Upper lobe of right lung (tissue), 1 donor: ENCODE results near the gene LRRN2. TPM values are rescaled to one million over a fixed set of nuclear protein-coding genes. Genes with fewer than 3 reads are reported as not detected.

Experiments
- ATAC-seq: fragments of 200-7000 bp; cut with Tn5 transposase; one replicate; pipeline ENCODE4 v1.9.1; 2020; ENCODE audit warnings: mild to moderate bottlenecking, moderate library complexity
- DNase-seq: peaks from one replicate; pipeline ENCODE4 v3.0.0-alpha.2; 2020
- H3K27ac ChIP-seq: fragments of 200-600 bp; one replicate; pipeline ENCODE4 v1.8.0; 2022
- H3K27me3 ChIP-seq: fragments of 200-600 bp; one replicate; pipeline ENCODE4 v1.8.0; 2022; ENCODE audit warnings: mild to moderate bottlenecking
- H3K36me3 ChIP-seq: fragments of 200-600 bp; one replicate; pipeline ENCODE4 v1.8.0; 2022
- H3K4me1 ChIP-seq: fragments of 200-600 bp; one replicate; pipeline ENCODE4 v1.8.0; 2022
- H3K4me3 ChIP-seq: fragments of 200-600 bp; one replicate; pipeline ENCODE4 v1.8.0; 2022; ENCODE audit warnings: mild to moderate bottlenecking
- H3K9me3 ChIP-seq: fragments of 200-600 bp; one replicate; pipeline ENCODE4 v1.8.0; 2022
- intact Hi-C: fragments of 100-400 bp; cut with DNase I; formaldehyde crosslinking; loops from one replicate; pipeline ENCODE4 v1.11.0; 2022
- total RNA-seq: library from RNA; stranded (reverse); fragmentation: NEBNext Ultra II Directional; extraction: Animal tissue kit (Norgen Biotek cat#: 25700); gene quantifications from one replicate; pipeline ENCODE4 v1.2.1, GENCODE V29; 2021
- TF ChIP-seq, protein P1 (sequence below): fragments of 200-600 bp; IDR thresholded peaks from one replicate; pipeline ENCODE4 v1.8.0; 2022; ENCODE audit warnings: antibody characterized with exemption
- donor health status: DM: no; HTN: yes; CAD: no; lungs with severe emphysema.

LRRN2 gene
- total RNA-seq, 1 donor from 2014 or later = 3.2 TPM

DNA sequence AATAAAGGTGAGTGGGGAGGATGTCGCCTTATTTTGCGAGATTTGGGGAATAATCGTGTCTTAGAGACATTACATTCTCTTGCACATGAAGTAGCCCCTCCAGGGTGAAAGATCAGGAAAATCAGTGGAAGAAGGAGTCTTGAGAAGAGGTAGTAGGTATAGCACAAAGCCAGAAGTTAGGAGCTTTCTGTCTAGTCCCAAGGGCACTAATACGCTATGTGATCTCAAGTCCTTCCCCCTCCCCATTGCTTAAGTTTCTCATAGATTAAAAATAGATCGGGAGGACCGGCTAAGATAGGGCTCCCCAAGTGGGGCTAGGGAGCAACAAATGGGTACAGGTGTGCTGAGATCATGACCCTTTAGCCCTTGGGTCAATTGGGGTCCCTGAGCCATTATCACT, 13.5 kb downstream of the LRRN2 start:
- intact Hi-C loops = no loop called here
- ATAC-seq (no peak), DNase-seq (no peak)
- Histone ChIP-seq H3K27me3 (no peaks in the 10 kb centered on the region), H3K36me3 (no peaks in the 10 kb centered on the region), H3K4me3 (no peak overlapping the region), H3K27ac (no peak overlapping the region), H3K4me1 (no peaks in the 10 kb centered on the region), H3K9me3 (no peaks in the 10 kb centered on the region)
- TF ChIP-seq, protein P1, sequence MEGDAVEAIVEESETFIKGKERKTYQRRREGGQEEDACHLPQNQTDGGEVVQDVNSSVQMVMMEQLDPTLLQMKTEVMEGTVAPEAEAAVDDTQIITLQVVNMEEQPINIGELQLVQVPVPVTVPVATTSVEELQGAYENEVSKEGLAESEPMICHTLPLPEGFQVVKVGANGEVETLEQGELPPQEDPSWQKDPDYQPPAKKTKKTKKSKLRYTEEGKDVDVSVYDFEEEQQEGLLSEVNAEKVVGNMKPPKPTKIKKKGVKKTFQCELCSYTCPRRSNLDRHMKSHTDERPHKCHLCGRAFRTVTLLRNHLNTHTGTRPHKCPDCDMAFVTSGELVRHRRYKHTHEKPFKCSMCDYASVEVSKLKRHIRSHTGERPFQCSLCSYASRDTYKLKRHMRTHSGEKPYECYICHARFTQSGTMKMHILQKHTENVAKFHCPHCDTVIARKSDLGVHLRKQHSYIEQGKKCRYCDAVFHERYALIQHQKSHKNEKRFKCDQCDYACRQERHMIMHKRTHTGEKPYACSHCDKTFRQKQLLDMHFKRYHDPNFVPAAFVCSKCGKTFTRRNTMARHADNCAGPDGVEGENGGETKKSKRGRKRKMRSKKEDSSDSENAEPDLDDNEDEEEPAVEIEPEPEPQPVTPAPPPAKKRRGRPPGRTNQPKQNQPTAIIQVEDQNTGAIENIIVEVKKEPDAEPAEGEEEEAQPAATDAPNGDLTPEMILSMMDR = no peak

DNA sequence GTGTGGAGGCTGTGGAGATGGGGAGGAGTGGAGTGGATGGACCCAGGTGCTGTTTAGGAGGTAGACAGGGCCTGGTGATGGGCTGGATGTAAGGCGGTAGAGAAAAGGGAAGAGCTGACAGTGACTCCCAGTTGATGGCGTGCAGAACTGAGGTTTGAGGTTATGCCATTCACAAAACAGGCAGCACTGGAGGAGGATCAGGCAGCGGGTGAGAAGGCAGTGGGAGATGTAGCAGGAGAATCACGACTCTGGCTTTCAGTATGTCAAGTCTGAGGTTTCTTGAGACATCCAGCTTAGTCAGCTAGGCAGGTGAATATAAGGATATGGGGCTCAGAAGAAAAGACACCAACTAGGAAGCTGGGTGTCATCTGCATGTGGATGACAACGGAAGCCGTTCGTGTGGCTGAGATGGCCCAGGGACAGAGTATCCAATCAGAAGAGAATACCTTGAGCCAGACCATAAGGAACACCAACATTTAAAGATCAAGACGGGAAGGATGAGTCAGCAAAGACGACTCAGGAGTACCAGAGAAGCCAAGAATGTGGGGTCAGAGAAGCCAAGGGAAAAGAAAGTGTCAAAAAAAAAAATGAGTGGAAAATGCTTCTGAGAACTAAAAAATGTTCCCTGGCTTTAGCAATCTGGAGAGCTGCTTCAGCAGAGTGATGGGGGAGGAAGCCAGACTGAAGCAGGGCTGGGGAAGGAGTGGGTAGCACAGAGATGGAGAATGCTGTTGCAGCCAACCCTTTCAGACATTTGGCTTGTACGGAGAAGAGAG, 15.2 kb downstream of the LRRN2 start:
- H3K9me3 ChIP-seq = no peaks in the 10 kb centered on the region

DNA sequence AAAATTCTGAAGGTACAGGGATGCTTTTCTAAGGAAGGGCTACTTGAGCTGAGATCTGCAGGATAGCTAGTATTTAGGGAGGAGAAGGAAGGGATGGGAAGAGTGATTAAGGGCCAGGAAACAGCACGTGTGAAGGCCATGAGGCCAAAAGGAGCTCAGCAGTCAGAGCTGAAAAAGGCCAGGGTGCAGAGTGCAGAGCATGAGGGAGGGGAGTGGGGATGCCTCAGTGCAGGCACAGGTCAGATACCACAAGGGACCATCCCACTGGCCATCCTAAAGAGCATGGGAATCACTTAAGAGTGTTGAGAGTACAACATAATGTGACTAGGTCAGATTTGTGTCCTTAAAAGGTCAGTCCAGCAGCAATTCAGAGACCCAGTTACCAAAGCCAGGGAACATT, 16.0 kb downstream of the LRRN2 start:
- Histone ChIP-seq H3K4me1 (no peaks in the 10 kb centered on the region), H3K9me3 (no peaks in the 10 kb centered on the region), H3K27ac (no peak overlapping the region), H3K4me3 (no peak overlapping the region), H3K27me3 (no peaks in the 10 kb centered on the region), H3K36me3 (no peaks in the 10 kb centered on the region)
- intact Hi-C loops = no loop called here
- ATAC-seq (no peak), DNase-seq (no peak)
- TF ChIP-seq, protein P1 = no peak

More for the DNA sequence above, 15.2 kb downstream of the LRRN2 start:
- H3K27ac ChIP-seq = no peak overlapping the region
- no peak overlapping the region for H3K4me3 ChIP-seq
- H3K27me3 ChIP-seq = no peaks in the 10 kb centered on the region
- no peak for DNase-seq
- intact Hi-C loops = no loop called here
- ATAC-seq = peak; percentile 33
- no peaks in the 10 kb centered on the region for H3K4me1 ChIP-seq
- no peaks in the 10 kb centered on the region for H3K36me3 ChIP-seq
- TF ChIP-seq, protein P1 = no peak

DNA sequence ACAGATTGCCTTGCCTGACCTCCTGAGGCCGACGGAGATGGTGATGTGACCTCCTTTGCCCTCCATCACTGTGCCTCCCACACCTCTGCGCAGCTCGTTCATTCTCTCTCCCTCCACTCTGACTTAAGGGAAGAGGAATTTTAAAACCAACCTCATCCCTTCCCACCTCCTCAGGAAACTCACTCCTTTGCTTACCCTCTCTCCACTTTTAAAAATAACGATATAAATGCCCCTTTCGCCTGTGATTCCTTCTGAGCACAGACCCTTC, 21.2 kb downstream of the LRRN2 start:
- TF ChIP-seq, protein P1 = no peak
- intact Hi-C loops = no loop called here
- no peak for DNase-seq
- H3K36me3 ChIP-seq = no peaks in the 10 kb centered on the region
- H3K4me3 ChIP-seq = no peak overlapping the region
- no peaks in the 10 kb centered on the region for H3K9me3 ChIP-seq
- H3K4me1 ChIP-seq = no peaks in the 10 kb centered on the region
- H3K27me3 ChIP-seq = no peaks in the 10 kb centered on the region
- no peak overlapping the region for H3K27ac ChIP-seq
- ATAC-seq = no peak

DNA sequence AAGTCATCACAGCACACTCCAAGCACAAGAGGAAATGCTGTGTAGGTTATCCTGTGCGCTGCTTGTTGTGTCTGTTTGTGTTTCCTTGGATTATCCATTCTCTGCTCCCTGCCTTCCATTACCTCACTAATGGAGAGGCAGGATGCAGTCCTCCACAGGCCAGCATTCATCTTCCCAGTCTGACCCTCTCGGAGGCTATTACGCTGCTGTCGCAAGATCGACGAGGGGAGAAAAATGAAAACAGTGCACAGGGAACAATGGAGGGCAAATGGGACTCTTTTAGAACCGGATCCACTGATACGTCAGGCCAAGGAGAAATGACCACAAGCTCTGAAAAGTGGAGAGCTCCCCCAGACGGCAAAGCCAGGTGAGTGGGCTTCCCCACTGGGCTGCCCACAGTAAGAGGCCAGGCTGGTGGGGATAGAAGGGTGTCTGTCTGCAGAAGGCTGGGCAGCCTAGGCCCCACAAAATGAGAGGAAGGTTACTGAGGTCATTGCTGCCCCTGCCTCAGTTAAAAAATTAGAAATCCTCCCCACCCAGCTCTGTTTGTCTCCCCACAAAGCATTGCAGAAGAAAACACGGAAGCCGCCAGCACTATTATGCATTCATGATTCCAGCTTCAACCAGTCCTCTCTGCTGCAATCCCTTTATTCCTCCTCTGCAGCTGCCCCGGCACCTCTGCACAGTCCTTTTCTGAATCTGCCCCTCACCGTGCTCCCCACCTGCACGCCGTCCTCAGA, 21.7 kb downstream of the LRRN2 start:
- H3K4me3 ChIP-seq = no peak overlapping the region
- ATAC-seq = no peak
- TF ChIP-seq, protein P1 = no peak
- no peaks in the 10 kb centered on the region for H3K27me3 ChIP-seq
- H3K27ac ChIP-seq = no peak overlapping the region
- no peak for DNase-seq
- H3K36me3 ChIP-seq = no peaks in the 10 kb centered on the region
- intact Hi-C loops = no loop called here
- H3K9me3 ChIP-seq = no peaks in the 10 kb centered on the region
- no peaks in the 10 kb centered on the region for H3K4me1 ChIP-seq
